Activated CD4-positive, alpha-beta T cell treated with anti-CD3 and anti-CD28 coated beads, Interleukin-2, amount 50 U/mL, for 1 hour (primary cell): Measurements from ENCODE around the gene TMEFF2.
"Not testable (repeated sequence)": the region's sequence is repeated elsewhere in the genome, so short reads cannot be mapped to it uniquely, and the experiment has no call there.

Source experiments
- DNase-seq: peaks from one replicate; pipeline ENCODE4 v3.0.0-alpha.2; 2020

The TMEFF2 gene

GRCh38 chr2:192126912-192127311 is 67.8 kb downstream of the TMEFF2 start:
- no peak for DNase-seq

- no peak for DNase-seq
Observed at GRCh38 chr2:192126426-192126825, 68.3 kb downstream of the TMEFF2 start.

- no peak for DNase-seq
Observed at GRCh38 chr2:192124571-192124970, 70.2 kb downstream of the TMEFF2 start.

GRCh38 chr2:192123847-192124246 is 70.9 kb downstream of the TMEFF2 start:
- DNase-seq = no peak

- DNase-seq = no peak
Observed at GRCh38 chr2:192122946-192123345, 71.8 kb downstream of the TMEFF2 start.

GRCh38 chr2:192122141-192122540 is 72.6 kb downstream of the TMEFF2 start:
- DNase-seq = no peak

- no peak for DNase-seq
Observed at GRCh38 chr2:192119536-192119935, 75.2 kb downstream of the TMEFF2 start.

GRCh38 chr2:192117705-192118104 is 77.0 kb downstream of the TMEFF2 start:
- DNase-seq = no peak

GRCh38 chr2:192111536-192111935 is 83.2 kb downstream of the TMEFF2 start:
- DNase-seq = not testable (repeated sequence)

- no peak for DNase-seq
Observed at GRCh38 chr2:192099742-192100141, 95.0 kb downstream of the TMEFF2 start.

- no peak for DNase-seq
Observed at GRCh38 chr2:192098814-192099491, 95.8 kb downstream of the TMEFF2 start.

GRCh38 chr2:192091476-192091875 is 103.3 kb downstream of the TMEFF2 start:
- no peak for DNase-seq

GRCh38 chr2:192090911-192091310 is 103.8 kb downstream of the TMEFF2 start:
- DNase-seq = no peak

GRCh38 chr2:192087398-192087958 is 107.3 kb downstream of the TMEFF2 start:
- no peak for DNase-seq

GRCh38 chr2:192082121-192082520 is 112.6 kb downstream of the TMEFF2 start:
- no peak for DNase-seq

GRCh38 chr2:192080096-192080495 is 114.6 kb downstream of the TMEFF2 start:
- not testable (repeated sequence) for DNase-seq

- no peak for DNase-seq
Observed at GRCh38 chr2:192073878-192074277, 120.9 kb downstream of the TMEFF2 start.

GRCh38 chr2:192072778-192073177 is 122.0 kb downstream of the TMEFF2 start:
- DNase-seq = no peak

- DNase-seq = no peak
Observed at GRCh38 chr2:192072261-192072660, 122.5 kb downstream of the TMEFF2 start.

- no peak for DNase-seq
Observed at GRCh38 chr2:192070099-192070498, 124.6 kb downstream of the TMEFF2 start.

- no peak for DNase-seq
Observed at GRCh38 chr2:192069417-192069816, 125.3 kb downstream of the TMEFF2 start.

GRCh38 chr2:192068966-192069365 is 125.8 kb downstream of the TMEFF2 start:
- no peak for DNase-seq

- DNase-seq = no peak
Observed at GRCh38 chr2:192067631-192068030, 127.1 kb downstream of the TMEFF2 start.

GRCh38 chr2:192064459-192064858 is 130.3 kb downstream of the TMEFF2 start:
- no peak for DNase-seq

- DNase-seq = no peak
Observed at GRCh38 chr2:192060161-192060560, 134.6 kb downstream of the TMEFF2 start.
